Epithelial cell of proximal tubule (primary cell): ENCODE results near the gene ADAMTS16. TPM values are rescaled to one million over a fixed set of nuclear protein-coding genes. Genes with fewer than 3 reads are reported as not detected.

Source experiments
- DNase-seq: peaks from one replicate; pipeline ENCODE4 v3.0.0-alpha.2; 2011; ENCODE audit warnings: low read depth
- H3K4me3 ChIP-seq: 2 replicates; pipeline ENCODE4 v1.5.1; 2011; ENCODE audit warnings: low read depth, mild to moderate bottlenecking, low read length
- total RNA-seq: library from RNA; depleted of rRNA; stranded (reverse); fragments of >200 nt; gene quantifications from 2 replicates; pipeline ENCODE4 v1.2.3, GENCODE V29; 2015
- TF ChIP-seq, protein P1 (sequence below): conservative IDR thresholded peaks from 2 replicates; pipeline ENCODE4 v1.5.1; 2012; ENCODE audit warnings: low read depth, mild to moderate bottlenecking, low read length

Gene ADAMTS16
- total RNA-seq, 1 donor from 2014 or later: under 0.01 TPM

DNA sequence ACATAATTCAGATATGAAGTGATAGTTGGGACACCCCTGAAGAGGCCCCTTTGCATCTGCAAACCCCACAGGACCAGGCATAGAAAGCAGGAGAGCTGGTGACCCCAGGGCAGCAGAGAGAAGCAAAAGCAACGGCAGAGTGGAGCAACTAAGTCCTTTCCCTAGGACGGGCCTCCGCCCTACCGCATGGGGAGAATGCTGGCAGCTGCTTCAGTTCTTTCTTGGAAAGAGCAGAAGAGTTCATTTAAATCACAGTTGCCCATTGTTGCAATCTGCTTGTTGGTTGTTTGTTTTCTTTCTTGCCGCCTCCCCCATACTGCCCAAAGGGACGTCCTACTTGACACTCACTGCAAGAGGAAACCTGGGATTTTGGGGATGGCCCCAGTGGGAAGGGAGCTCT lies 126.2 kb downstream of the ADAMTS16 start:
- no peak overlapping the region for H3K4me3 ChIP-seq
- no peak for DNase-seq
- TF ChIP-seq, protein P1, sequence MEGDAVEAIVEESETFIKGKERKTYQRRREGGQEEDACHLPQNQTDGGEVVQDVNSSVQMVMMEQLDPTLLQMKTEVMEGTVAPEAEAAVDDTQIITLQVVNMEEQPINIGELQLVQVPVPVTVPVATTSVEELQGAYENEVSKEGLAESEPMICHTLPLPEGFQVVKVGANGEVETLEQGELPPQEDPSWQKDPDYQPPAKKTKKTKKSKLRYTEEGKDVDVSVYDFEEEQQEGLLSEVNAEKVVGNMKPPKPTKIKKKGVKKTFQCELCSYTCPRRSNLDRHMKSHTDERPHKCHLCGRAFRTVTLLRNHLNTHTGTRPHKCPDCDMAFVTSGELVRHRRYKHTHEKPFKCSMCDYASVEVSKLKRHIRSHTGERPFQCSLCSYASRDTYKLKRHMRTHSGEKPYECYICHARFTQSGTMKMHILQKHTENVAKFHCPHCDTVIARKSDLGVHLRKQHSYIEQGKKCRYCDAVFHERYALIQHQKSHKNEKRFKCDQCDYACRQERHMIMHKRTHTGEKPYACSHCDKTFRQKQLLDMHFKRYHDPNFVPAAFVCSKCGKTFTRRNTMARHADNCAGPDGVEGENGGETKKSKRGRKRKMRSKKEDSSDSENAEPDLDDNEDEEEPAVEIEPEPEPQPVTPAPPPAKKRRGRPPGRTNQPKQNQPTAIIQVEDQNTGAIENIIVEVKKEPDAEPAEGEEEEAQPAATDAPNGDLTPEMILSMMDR: no peak

DNA sequence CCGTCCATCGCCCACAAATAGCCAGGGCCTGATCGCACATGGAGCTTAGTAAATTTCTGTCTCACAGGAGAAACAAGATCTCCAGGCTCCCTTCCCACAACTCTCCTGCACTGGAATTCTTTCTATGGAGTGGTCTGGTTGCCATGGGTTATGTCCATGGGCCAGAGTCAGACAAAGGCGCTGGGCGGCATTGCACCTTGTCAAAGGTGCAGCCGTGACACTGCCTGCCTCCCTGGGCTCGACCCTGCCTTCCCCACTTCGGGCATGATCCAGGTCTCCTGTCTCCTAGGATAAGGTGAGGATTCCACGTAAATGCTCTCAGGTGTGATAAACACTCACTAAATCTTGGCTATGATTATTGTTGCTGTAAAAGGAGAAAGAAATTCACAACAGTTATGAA lies 130.0 kb downstream of the ADAMTS16 start:
- no peak overlapping the region for H3K4me3 ChIP-seq

DNA sequence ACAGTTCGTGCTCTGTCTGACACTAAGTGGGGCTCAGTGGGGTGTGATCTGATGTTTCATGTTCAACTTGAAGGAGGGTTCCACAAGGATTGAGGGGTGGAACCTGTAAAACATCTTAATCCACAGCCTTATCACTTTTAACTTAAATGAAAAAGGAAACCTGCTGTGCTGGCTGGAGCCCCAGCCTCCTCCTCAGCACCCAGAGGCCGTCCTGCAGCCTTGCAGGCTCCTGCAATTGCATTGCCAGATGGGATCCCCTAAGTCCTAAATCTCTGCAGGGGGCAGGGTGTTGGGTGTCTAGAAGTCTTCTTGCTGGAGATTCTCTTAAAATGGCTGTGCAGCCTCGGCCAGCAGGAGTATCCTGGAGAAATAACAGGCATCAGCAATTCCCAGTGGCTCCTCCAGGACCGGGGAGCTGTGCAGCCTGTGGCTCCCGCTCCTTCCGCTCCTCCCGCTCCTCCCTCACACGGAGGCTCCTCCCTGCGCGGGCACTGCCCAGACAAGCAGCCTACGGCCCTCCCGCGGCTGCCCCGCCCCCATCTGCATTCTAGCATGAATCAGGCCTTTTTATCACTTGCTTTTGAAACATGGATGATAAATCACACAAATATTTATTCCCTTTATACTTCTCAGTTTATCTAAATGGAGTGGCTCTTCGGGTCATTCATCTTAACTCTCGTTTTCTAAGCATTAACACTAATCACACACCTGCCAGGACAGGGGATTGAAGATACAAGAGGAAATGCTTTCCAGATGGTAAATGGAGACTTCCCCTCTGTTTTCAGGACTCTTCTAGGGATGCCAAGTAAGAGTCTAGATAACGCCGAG lies 131.0 kb downstream of the ADAMTS16 start:
- H3K4me3 ChIP-seq: peak overlapping the region; percentile 11
- TF ChIP-seq, protein P1: no peak
- DNase-seq: peak; percentile 10

More for the DNA sequence above, 130.0 kb downstream of the ADAMTS16 start:
- DNase-seq: no peak
- TF ChIP-seq, protein P1: no peak

DNA sequence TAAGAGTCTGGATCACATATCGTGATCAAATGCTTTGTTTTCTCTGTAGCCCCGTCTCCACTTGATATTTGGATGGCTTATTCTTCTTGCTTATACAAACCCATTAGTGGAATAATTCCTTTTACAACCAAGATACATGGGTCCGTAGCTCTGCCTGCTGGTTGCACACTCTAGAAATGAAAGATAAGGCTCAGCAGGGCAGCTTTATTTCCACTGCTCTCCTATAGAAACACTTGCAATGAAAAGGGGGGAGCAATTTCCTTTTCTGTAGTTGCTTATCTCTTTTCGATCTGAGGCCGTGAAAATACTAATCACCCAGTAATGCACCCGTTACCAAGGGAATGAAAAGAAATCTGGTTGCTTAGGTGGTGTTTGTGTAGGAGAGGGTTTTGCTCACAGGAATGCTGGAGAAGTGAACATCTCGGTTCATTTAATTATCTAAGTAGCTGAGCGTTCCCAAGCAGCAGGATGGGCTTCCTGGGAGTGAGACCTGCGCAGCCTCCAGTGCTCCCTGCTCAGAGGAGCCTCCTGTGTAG lies 131.7 kb downstream of the ADAMTS16 start:
- TF ChIP-seq, protein P1: no peak
- DNase-seq: no peak
- no peak overlapping the region for H3K4me3 ChIP-seq

DNA sequence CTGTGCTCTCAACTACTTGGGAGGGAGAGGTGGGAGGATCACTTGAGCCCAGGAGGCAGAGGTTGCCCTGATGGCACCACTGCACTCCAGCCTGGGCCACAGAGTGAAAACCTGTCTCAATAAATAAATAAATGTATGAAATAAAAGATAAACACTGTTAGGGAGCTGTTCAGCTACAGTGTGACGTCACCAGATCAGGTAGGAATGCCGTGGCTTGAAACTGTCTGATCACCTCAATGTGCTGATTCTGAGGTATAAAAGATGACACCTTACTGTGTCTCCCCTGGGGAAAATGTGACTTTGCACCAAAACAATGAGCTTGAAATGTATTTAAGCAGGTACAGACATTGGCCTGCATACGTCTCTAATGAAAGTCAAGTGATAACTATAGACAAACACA lies 133.3 kb downstream of the ADAMTS16 start:
- no peak for DNase-seq
- TF ChIP-seq, protein P1: no peak
- H3K4me3 ChIP-seq: no peak overlapping the region

DNA sequence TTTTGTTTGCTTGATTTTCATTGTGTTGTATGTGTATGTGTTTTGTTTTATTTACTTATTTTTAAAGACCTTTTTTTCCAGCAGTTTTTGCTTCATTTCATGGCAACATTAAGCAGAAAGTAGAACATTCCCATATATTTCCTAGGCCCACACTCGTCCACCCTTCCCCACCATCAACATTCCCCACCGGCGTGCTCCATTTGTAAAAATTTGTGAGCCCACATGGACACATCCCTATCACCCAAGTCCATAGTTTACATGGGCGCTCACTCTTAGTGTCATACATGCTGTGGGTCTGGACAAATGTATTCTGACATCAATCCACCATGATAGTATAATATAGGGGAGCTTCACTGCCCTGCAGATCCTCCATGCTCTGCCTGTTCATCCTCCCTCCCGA lies 133.8 kb downstream of the ADAMTS16 start:
- H3K4me3 ChIP-seq: no peak overlapping the region
- TF ChIP-seq, protein P1: no peak
- DNase-seq: no peak
